ENCODE results near the gene APOD. TPM values are rescaled to one million over a fixed set of nuclear protein-coding genes. Genes with fewer than 3 reads are reported as not detected.

APOD gene
- total and polyA plus RNA-seq, 2 of the 8 experiments (the other 6 are each of a cell fraction or from before 2014, with no cell fraction given): not detected

DNA sequence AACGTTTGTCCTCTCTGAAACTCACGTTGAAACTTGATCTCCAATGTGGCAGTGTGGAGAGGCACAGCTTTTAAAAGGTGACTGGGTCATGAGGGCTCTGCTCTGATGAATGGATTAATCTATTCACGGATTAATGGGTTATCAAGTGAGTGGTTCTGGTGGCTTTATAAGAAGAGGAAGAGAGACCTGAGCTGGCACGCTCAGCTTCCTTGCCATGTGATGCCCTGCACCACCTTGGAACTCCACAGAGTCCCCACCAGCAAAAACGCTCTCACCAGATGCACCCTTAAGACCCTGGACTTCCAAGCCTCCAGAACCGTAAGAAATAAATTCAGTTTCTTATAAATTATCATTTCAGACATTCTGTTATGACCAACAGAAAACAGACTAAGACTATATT lies 43.2 kb downstream of the APOD start:
- CTCF ChIA-PET (ENCODE audit: partially characterized antibody): no interaction called here
- Histone ChIP-seq H3K27me3 (replicated peaks in 1 of 4; ENCODE audit: control insufficient read depth in 3 of 4, extremely low read depth in 1 of 4, insufficient read depth in 3 of 4, low read length in 3 of 4) (peaks cover 1 to 16% (median 13%) of the 10 kb centered on the region in 4 experiments; a peak in 6 of 7 replicates), H2BK15ac (ENCODE audit: low read length) (no peak overlapping the region), H2BK20ac (ENCODE audit: low read length) (no peak overlapping the region), H3K27ac (ENCODE audit: low read depth, low read length) (no peak overlapping the region), H2BK120ac (replicated peaks; ENCODE audit: low read depth, low read length) (no peak overlapping the region), H3K56ac (replicated peaks; ENCODE audit: insufficient read length, low read depth, low read length) (no peak overlapping the region), H3K4me1 (replicated peaks in 1 of 4; ENCODE audit: control insufficient read depth in 3 of 4, insufficient read depth in 4 of 4, low read length in 3 of 4) (peaks cover 0 to 6% (median 2%) of the 10 kb centered on the region in 4 experiments; a peak in 2 of 7 replicates), H3K23me2 (ENCODE audit: low read depth, low read length) (peaks cover 3% of the 10 kb centered on the region), H3K4ac (replicated peaks; ENCODE audit: insufficient read length, low read depth, low read length) (no peak overlapping the region), H2AFZ (ENCODE audit: low read length) (no peak overlapping the region), H3K23ac (ENCODE audit: insufficient read length) (no peak overlapping the region), H2BK5ac (ENCODE audit: low read depth, low read length) (no peak overlapping the region), H3K4me2 (ENCODE audit: insufficient read depth in 1 of 2, low read depth in 2 of 2, low read length in 2 of 2) (no peak overlapping the region), H2BK12ac (ENCODE audit: low read depth, low read length) (no peak overlapping the region), H3K14ac (ENCODE audit: insufficient read length) (no peak overlapping the region), H2AK5ac (ENCODE audit: low read depth, low read length) (no peak overlapping the region), H3K79me1 (ENCODE audit: low read depth, low read length) (peaks cover 5% of the 10 kb centered on the region), H3K36me3 (ENCODE audit: control insufficient read depth in 2 of 4, insufficient read depth in 4 of 4, low read length in 3 of 4) (no peaks in the 10 kb centered on the region), H3K18ac (ENCODE audit: extremely low read depth, low read length) (no peak overlapping the region), H3K79me2 (ENCODE audit: control insufficient read depth in 1 of 2, insufficient read depth in 2 of 2, low read length in 2 of 2) (peaks cover 0 to 46% of the 10 kb centered on the region in 2 experiments; a peak in 2 of 4 replicates), H4K5ac (ENCODE audit: insufficient read length, low read depth, low read length) (no peak overlapping the region), H3K9me3 (ENCODE audit: insufficient read depth in 2 of 2, low read depth in 1 of 2, low read length in 1 of 2) (no peaks in the 10 kb centered on the region), H4K8ac (ENCODE audit: extremely low read depth, insufficient read depth, low read length) (no peak overlapping the region), H3K4me3 (ENCODE audit: extremely low read depth in 1 of 4, insufficient read depth in 2 of 4, low read depth in 3 of 4, low read length in 4 of 4) (no peak overlapping the region), H4K20me1 (replicated peaks in 1 of 2; ENCODE audit: control insufficient read depth in 1 of 2, insufficient read depth in 2 of 2, low read length in 2 of 2) (peaks cover 0 to 4% of the 10 kb centered on the region in 2 experiments), H4K91ac (replicated peaks; ENCODE audit: insufficient read length, low read length) (no peak overlapping the region), H3K9ac (replicated peaks in 1 of 4; ENCODE audit: extremely low read depth in 1 of 4, low read depth in 3 of 4, low read length in 3 of 4) (no peak overlapping the region)
- WGBS, 2 experiments (ENCODE audit: extremely low coverage in 1 of 2, insufficient coverage in 1 of 2, insufficient read length in 1 of 2, insufficient replicate concordance in 2 of 2, low coverage in 1 of 2, low lambda C conversion rate in 2 of 2, missing lambda C conversion rate in 1 of 2): 69% methylated on average over 6 of the region's 6 CpGs; no CpG with 5 or more reads in 1 of the 2 experiments
- POLR2A ChIA-PET (ENCODE audit: partially characterized antibody): interaction anchor here (1.0 kb wide), 1 partner anchor 374 kb away, joined by 4 read pairs; no protein-coding TSS in a partner anchor
- FAIRE-seq: no peak
- no peak for DNase-seq (ENCODE audit: low read depth in 1 of 2, low spot score in 2 of 2)
- TF ChIP-seq SP2 (IDR thresholded peaks at IDR 0.05; ENCODE audit: low read length): no peak
- no peak for TF ChIP-seq CREB1 (IDR thresholded peaks at IDR 0.05)
- TF ChIP-seq ZNF274 (IDR thresholded peaks at IDR 0.05; ENCODE audit: borderline replicate concordance, extremely low read depth, low read length): no peak
- no peak for TF ChIP-seq HDAC2 (IDR thresholded peaks at IDR 0.05; ENCODE audit: borderline replicate concordance in 1 of 2, low read depth in 2 of 2, low read length in 2 of 2)
- TF ChIP-seq MAFK (IDR thresholded peaks at IDR 0.05; ENCODE audit: low read depth, low read length): no peak
- no peak for TF ChIP-seq BCL11A (IDR thresholded peaks at IDR 0.05; ENCODE audit: low read depth in 2 of 2, low read length in 2 of 2)
- TF ChIP-seq, protein P1, sequence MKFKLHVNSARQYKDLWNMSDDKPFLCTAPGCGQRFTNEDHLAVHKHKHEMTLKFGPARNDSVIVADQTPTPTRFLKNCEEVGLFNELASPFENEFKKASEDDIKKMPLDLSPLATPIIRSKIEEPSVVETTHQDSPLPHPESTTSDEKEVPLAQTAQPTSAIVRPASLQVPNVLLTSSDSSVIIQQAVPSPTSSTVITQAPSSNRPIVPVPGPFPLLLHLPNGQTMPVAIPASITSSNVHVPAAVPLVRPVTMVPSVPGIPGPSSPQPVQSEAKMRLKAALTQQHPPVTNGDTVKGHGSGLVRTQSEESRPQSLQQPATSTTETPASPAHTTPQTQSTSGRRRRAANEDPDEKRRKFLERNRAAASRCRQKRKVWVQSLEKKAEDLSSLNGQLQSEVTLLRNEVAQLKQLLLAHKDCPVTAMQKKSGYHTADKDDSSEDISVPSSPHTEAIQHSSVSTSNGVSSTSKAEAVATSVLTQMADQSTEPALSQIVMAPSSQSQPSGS (IDR thresholded peaks at IDR 0.05; ENCODE audit: low read length): no peak
- no peak for TF ChIP-seq KDM5A (IDR thresholded peaks at IDR 0.05; ENCODE audit: low read length)
- TF ChIP-seq SIRT6 (IDR thresholded peaks at IDR 0.05; ENCODE audit: low read length): no peak
